K562 (cell line): Measurements from ENCODE around the gene GPR153. TPM values are rescaled to one million over a fixed set of nuclear protein-coding genes. Genes with fewer than 3 reads are reported as not detected.

Experiments used
- ATAC-seq: fragments of 200-7000 bp; cut with Tn5 transposase; 3 replicates; pipeline ENCODE4 v1.9.1; 2020; ENCODE audit warnings: moderate library complexity
- BruUV-seq: library from RNA; stranded (reverse); fragments of 400-500 nt; replicated peaks from 2 replicates; lab custom pipeline; 2021; lab: Mats Ljungman, UMichigan
- CTCF ChIA-PET: fragments of 300-600 bp; formaldehyde crosslinking; extraction: SDS; loops from one replicate; lab custom pipeline; 2021; ENCODE audit warnings: low intra/inter-chr PET ratio; lab: Yijun Ruan, JAX
- POLR2A ChIA-PET: fragments of 300-600, 350-650 bp; sonication (Branson Sonifier 250); formaldehyde crosslinking; extraction: SDS; loops from one replicate; lab custom pipeline; 2021; ENCODE audit warnings: antibody characterized with exemption, inconsistent platforms; lab: Yijun Ruan, JAX
- DNase-seq, 4 experiments: peaks; one replicate each; pipeline versions ENCODE4 v3.0.0 to v3.0.0-alpha.2; 2011 to 2018; ENCODE audit warnings: low spot score in 3 of 4, mixed read lengths in 3 of 4; ENCODE audit errors: extremely low read depth in 1 of 4
- FAIRE-seq: peaks from 2 replicates; lab custom pipeline; 2011; peaks lifted over from hg19 to GRCh38; lab: Jason Lieb, UNC
- H2AFZ ChIP-seq: 2 replicates; pipeline ENCODE4 v1.6.0; 2011; ENCODE audit warnings: low read depth, low read length, control low read depth, inconsistent platforms
- H3K27ac ChIP-seq: fragments of 200-600 bp; 3 replicates; pipeline ENCODE4 v1.8.0; 2011; ENCODE audit warnings: low read depth, mild to moderate bottlenecking, control low read depth, inconsistent platforms, low read length, moderate library complexity, mixed read lengths; ENCODE audit errors: extremely low read depth
- H3K27me3 ChIP-seq, 2 experiments: fragments of 300-600 bp in 1 of 2; 2 replicates in 1 of 2; 3 replicates in 1 of 2; pipeline versions ENCODE4 v1.6.0 to v1.8.0; 2011; ENCODE audit warnings: inconsistent platforms in 2 of 2, low read length in 2 of 2, mild to moderate bottlenecking in 1 of 2, mixed read lengths in 1 of 2, moderate library complexity in 1 of 2; ENCODE audit not compliant: control insufficient read depth in 2 of 2, insufficient read depth in 2 of 2
- H3K36me3 ChIP-seq: fragments of 300-600 bp; 3 replicates; pipeline ENCODE4 v1.8.0; 2011; ENCODE audit warnings: mild to moderate bottlenecking, low read length, inconsistent platforms; ENCODE audit not compliant: control insufficient read depth, insufficient read depth
- H3K4me1 ChIP-seq, 2 experiments: fragments of 200-600 bp in 1 of 2; replicated peaks in 1 of 2; 2 replicates in 1 of 2; 3 replicates in 1 of 2; pipeline versions ENCODE4 v1.5.1 to v1.8.0; 2011; ENCODE audit warnings: inconsistent platforms in 2 of 2, low read length in 2 of 2, mild to moderate bottlenecking in 1 of 2, mixed read lengths in 1 of 2, moderate library complexity in 1 of 2; ENCODE audit not compliant: control insufficient read depth in 2 of 2, insufficient read depth in 2 of 2
- H3K4me2 ChIP-seq: 2 replicates; pipeline ENCODE4 v1.6.1; 2011; ENCODE audit warnings: low read length, control low read depth, inconsistent platforms, mixed read lengths; ENCODE audit not compliant: insufficient read depth
- H3K4me3 ChIP-seq: fragments of 200-600 bp; sonication (generic), shearing (Covaris generic); 2 replicates; pipeline ENCODE4 v1.5.1; 2016; ENCODE audit warnings: control low read depth, inconsistent platforms
- H3K79me2 ChIP-seq: fragments of 200-600 bp; 3 replicates; pipeline ENCODE4 v1.8.0; 2011; ENCODE audit warnings: low read length, inconsistent platforms; ENCODE audit not compliant: control insufficient read depth, insufficient read depth
- H3K9ac ChIP-seq, 2 experiments: 2 replicates each; pipeline versions ENCODE4 v1.6.0 to v1.6.1; 2011; ENCODE audit warnings: low read depth in 2 of 2, low read length in 2 of 2, control low read depth in 1 of 2, inconsistent platforms in 1 of 2, mild to moderate bottlenecking in 1 of 2, mixed read lengths in 1 of 2; ENCODE audit not compliant: insufficient read depth in 1 of 2
- H3K9me1 ChIP-seq: one replicate; pipeline ENCODE4 v1.6.0; 2011; ENCODE audit warnings: inconsistent platforms, mild to moderate bottlenecking, low read length, moderate library complexity; ENCODE audit not compliant: control insufficient read depth, insufficient read depth
- H3K9me3 ChIP-seq: replicated peaks from 2 replicates; pipeline ENCODE4 v1.5.1; 2011; ENCODE audit warnings: low read depth, low read length, inconsistent platforms; ENCODE audit not compliant: control insufficient read depth, insufficient read depth
- H4K20me1 ChIP-seq: replicated peaks from 2 replicates; pipeline ENCODE4 v1.6.1; 2011; ENCODE audit warnings: low read length, inconsistent platforms, mixed read lengths; ENCODE audit not compliant: control insufficient read depth, insufficient read depth
- PHB2 ChIP-seq: fragments of 450-650 bp; IDR thresholded peaks from 2 replicates; pipeline ENCODE4 v1.6.1; 2017; ENCODE audit warnings: low read depth
- RBM25 ChIP-seq: fragments of 200-400 bp; formaldehyde crosslinking; IDR thresholded peaks from 2 replicates; pipeline ENCODE4 v1.6.1; 2018; ENCODE audit warnings: low read length, low read depth, moderate library complexity; ENCODE audit not compliant: severe bottlenecking
- RNF219 ChIP-seq: fragments of 250-450 bp; sonication (Bioruptor Pico); IDR thresholded peaks from 2 replicates; pipeline ENCODE4 v1.5.0; 2022; ENCODE audit warnings: mild to moderate bottlenecking
- WGBS: fragments of 100-300 bp; shearing (Covaris generic); methylation state at CpG from one replicate; pipeline ENCODE4 v1.1.6; 2016; ENCODE audit warnings: low coverage, mixed read lengths; ENCODE audit not compliant: insufficient coverage; ENCODE audit errors: missing lambda C conversion rate; 5-methylcytosine and 5-hydroxymethylcytosine counted together
- in situ Hi-C: fragments of 300-500 bp; cut with MboI; formaldehyde crosslinking; loops from 4 replicates; pipeline ENCODE4 v1.15.0; 2018; ENCODE audit warnings: inconsistent platforms, mixed read lengths
- intact Hi-C: fragments of 100-400 bp; cut with micrococcal nuclease; formaldehyde crosslinking; loops from 2 replicates; pipeline ENCODE4 v1.14.2; 2022
- polyA plus RNA-seq, 8 experiments: library from polyadenylated mRNA; depleted of rRNA in 4 of 8; stranded (reverse) in 5 of 8; unstranded in 3 of 8; fragments of >200 nt; fragmentation: Nextera tagmentation in 2 of 8; fragmentation: Illumina TruSeq in 1 of 8; extraction: Ambion mirVana in 2 of 8; extraction: Trizol in 1 of 8; gene quantifications; 2 replicates each; pipeline versions ENCODE4 v1.2.1 to v1.2.3, GENCODE V29; 2011 to 2014; ENCODE audit warnings: inconsistent platforms in 1 of 8, missing spikeins in 1 of 8
- total RNA-seq, 7 experiments: library from RNA; depleted of rRNA in 6 of 7; stranded (reverse); fragments of >200 nt in 6 of 7; fragmentation: Illumina TruSeq in 2 of 7; extraction: Trizol in 2 of 7; gene quantifications; 2 replicates each; pipeline versions ENCODE4 v1.2.1 to v1.2.3, GENCODE V29; 2011 to 2021; ENCODE audit warnings: low replicate concordance in 1 of 7

GPR153 gene
- total and polyA plus RNA-seq, 9 of the 15 experiments (the other 6 are each of a cell fraction or from before 2014, with no cell fraction given): 0.01 to 1.5 (median 0.51) TPM

- TF ChIP-seq RNF219 (no peak), RBM25 (no peak)
Observed at GRCh38 chr1:6292102-6292501, 31.2 kb upstream of the GPR153 start (continued).

GRCh38 chr1:6288665-6289064 is 27.8 kb upstream of the GPR153 start:
- TF ChIP-seq PHB2: no peak
- Histone ChIP-seq H3K79me2 (no peaks in the 10 kb centered on the region), H4K20me1 (peaks cover 11% of the 10 kb centered on the region), H3K9me1 (no peaks in the 10 kb centered on the region), H3K36me3 (peaks cover 6% of the 10 kb centered on the region; the same call in 2 of the 3 replicates), H3K4me1 (peaks cover 0 to 10% of the 10 kb centered on the region in 2 experiments; a peak in 1 of 5 replicates), H3K27ac (no peak overlapping the region), H2AFZ (no peak overlapping the region), H3K4me3 (no peak overlapping the region), H3K4me2 (no peak overlapping the region), H3K27me3 (no peaks in the 10 kb centered on the region), H3K9ac (peak overlapping the region in 1 of 2 experiments; percentile 50; a peak in 1 of 4 replicates), H3K9me3 (no peaks in the 10 kb centered on the region)
- ChIA-PET CTCF (no interaction called here), POLR2A (no interaction called here)
- in situ Hi-C loops: no loop called here
- DNase-seq (no peak), ATAC-seq (no peak), FAIRE-seq (no peak)
- BruUV-seq: no TSS peak
- WGBS: 67% methylated on average over 10 of the region's 10 CpGs
- intact Hi-C loops: no loop called here
